ENCODE results near the gene FBXL20. TPM values are rescaled to one million over a fixed set of nuclear protein-coding genes. Genes with fewer than 3 reads are reported as not detected.

Gene FBXL20
- total RNA-seq, 1 experiment from 2014 or later, result 9.9 TPM

GRCh38 chr17:39341541-39341940 lies 59.9 kb downstream of the FBXL20 start:
- DNase-seq (ENCODE audit: low read depth, low spot score) (no peak), ATAC-seq (no peak)
- TF ChIP-seq TCF7L2 (IDR thresholded peaks at IDR 0.05; ENCODE audit: low read depth, low read length) (no peak), SIN3A (IDR thresholded peaks at IDR 0.05; ENCODE audit: borderline replicate concordance, insufficient read depth, low read depth, low read length) (no peak), POLR2AphosphoS5 (IDR thresholded peaks at IDR 0.05; ENCODE audit: low read depth, low read length) (no peak), REST (IDR thresholded peaks at IDR 0.05; ENCODE audit: insufficient read depth in 1 of 2, low read depth in 2 of 2, low read length in 1 of 2) (no peak)
- TF ChIP-seq, protein P1, sequence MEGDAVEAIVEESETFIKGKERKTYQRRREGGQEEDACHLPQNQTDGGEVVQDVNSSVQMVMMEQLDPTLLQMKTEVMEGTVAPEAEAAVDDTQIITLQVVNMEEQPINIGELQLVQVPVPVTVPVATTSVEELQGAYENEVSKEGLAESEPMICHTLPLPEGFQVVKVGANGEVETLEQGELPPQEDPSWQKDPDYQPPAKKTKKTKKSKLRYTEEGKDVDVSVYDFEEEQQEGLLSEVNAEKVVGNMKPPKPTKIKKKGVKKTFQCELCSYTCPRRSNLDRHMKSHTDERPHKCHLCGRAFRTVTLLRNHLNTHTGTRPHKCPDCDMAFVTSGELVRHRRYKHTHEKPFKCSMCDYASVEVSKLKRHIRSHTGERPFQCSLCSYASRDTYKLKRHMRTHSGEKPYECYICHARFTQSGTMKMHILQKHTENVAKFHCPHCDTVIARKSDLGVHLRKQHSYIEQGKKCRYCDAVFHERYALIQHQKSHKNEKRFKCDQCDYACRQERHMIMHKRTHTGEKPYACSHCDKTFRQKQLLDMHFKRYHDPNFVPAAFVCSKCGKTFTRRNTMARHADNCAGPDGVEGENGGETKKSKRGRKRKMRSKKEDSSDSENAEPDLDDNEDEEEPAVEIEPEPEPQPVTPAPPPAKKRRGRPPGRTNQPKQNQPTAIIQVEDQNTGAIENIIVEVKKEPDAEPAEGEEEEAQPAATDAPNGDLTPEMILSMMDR (IDR thresholded peaks at IDR 0.05), result no peak
- intact Hi-C loops (cut with micrococcal nuclease; ENCODE audit: unreplicated experiment), result no loop called here
- ChIA-PET CTCF (no interaction called here), POLR2A (no interaction called here)
- H3K36me3 ChIP-seq (ENCODE audit: control insufficient read depth, insufficient read depth, low read length), result no peaks in the 10 kb centered on the region
- BruUV-seq (replicated peaks), result no TSS peak
- no peak overlapping the region for H3K4me3 ChIP-seq (ENCODE audit: low read depth in 2 of 2, low read length in 2 of 2)
- H3K9me3 ChIP-seq (ENCODE audit: control insufficient read depth, insufficient read depth, low read depth, low read length), result no peaks in the 10 kb centered on the region
- in situ Hi-C loops (cut with HindIII; ENCODE audit: low pct_unique_long_range_greater_than_20kb, low sequenced_read_pairs), result no loop called here
- H3K27ac ChIP-seq (ENCODE audit: low read length), result no peak overlapping the region
- no peaks in the 10 kb centered on the region for H3K27me3 ChIP-seq (ENCODE audit: control insufficient read depth, insufficient read depth, low read length)
- H3K4me1 ChIP-seq (ENCODE audit: control insufficient read depth, insufficient read depth, low read length), result no peaks in the 10 kb centered on the region

- CTCF ChIA-PET, result no interaction called here
- Histone ChIP-seq H3K27ac (ENCODE audit: low read length) (no peak overlapping the region), H3K4me3 (ENCODE audit: low read depth in 2 of 2, low read length in 2 of 2) (no peak overlapping the region), H3K9me3 (ENCODE audit: control insufficient read depth, insufficient read depth, low read depth, low read length) (no peaks in the 10 kb centered on the region), H3K36me3 (ENCODE audit: control insufficient read depth, insufficient read depth, low read length) (no peaks in the 10 kb centered on the region), H3K4me1 (ENCODE audit: control insufficient read depth, insufficient read depth, low read length) (no peaks in the 10 kb centered on the region), H3K27me3 (ENCODE audit: control insufficient read depth, insufficient read depth, low read length) (no peaks in the 10 kb centered on the region)
- POLR2A ChIA-PET, result no interaction called here
- intact Hi-C loops (cut with micrococcal nuclease; ENCODE audit: unreplicated experiment) (no loop called here), in situ Hi-C loops (cut with HindIII; ENCODE audit: low pct_unique_long_range_greater_than_20kb, low sequenced_read_pairs) (no loop called here)
- TF ChIP-seq POLR2AphosphoS5 (IDR thresholded peaks at IDR 0.05; ENCODE audit: low read depth, low read length) (no peak), TCF7L2 (IDR thresholded peaks at IDR 0.05; ENCODE audit: low read depth, low read length) (no peak), REST (IDR thresholded peaks at IDR 0.05; ENCODE audit: insufficient read depth in 1 of 2, low read depth in 2 of 2, low read length in 1 of 2) (no peak), SIN3A (IDR thresholded peaks at IDR 0.05; ENCODE audit: borderline replicate concordance, insufficient read depth, low read depth, low read length) (no peak)
- TF ChIP-seq, protein P1 (IDR thresholded peaks at IDR 0.05), result no peak
- DNase-seq (ENCODE audit: low read depth, low spot score) (no peak), ATAC-seq (no peak)
- BruUV-seq (replicated peaks), result TSS peak; percentile 65
Measured at GRCh38 chr17:39340731-39341130, 60.7 kb downstream of the FBXL20 start.
